SK-N-SH (cell line): Measurements from ENCODE around the gene ITIH1.

Source experiments
- NFIC ChIP-seq: IDR thresholded peaks from 2 replicates; pipeline ENCODE4 v1.4.0; 2012; ENCODE audit warnings: borderline replicate concordance
- SMC3 ChIP-seq: IDR thresholded peaks from 2 replicates; pipeline ENCODE4 v1.6.1; 2012; ENCODE audit warnings: low read depth, low read length, improper control_type of control experiment
- TAF1 ChIP-seq: IDR thresholded peaks from 2 replicates; pipeline ENCODE4 v1.6.1; 2012; ENCODE audit warnings: low read depth, mild to moderate bottlenecking, low read length, moderate library complexity, borderline replicate concordance
- YY1 ChIP-seq: IDR thresholded peaks from 2 replicates; pipeline ENCODE4 v1.4.0; 2012; ENCODE audit warnings: low read depth, mild to moderate bottlenecking
- TF ChIP-seq, protein P1 (sequence below): IDR thresholded peaks from 2 replicates; pipeline ENCODE4 v1.6.1; 2012; ENCODE audit warnings: mild to moderate bottlenecking, low read depth, low read length, moderate library complexity
- TF ChIP-seq, protein P2 (sequence below): IDR thresholded peaks from 2 replicates; pipeline ENCODE4 v1.4.0; 2012; ENCODE audit warnings: low read depth
- TF ChIP-seq, protein P3 (sequence below): fragments of 200-600 bp; sonication (generic); IDR thresholded peaks from 2 replicates; pipeline ENCODE4 v1.6.1; 2017; ENCODE audit warnings: antibody characterized with exemption, mild to moderate bottlenecking, moderate library complexity
- TF ChIP-seq, protein P4 (sequence below): IDR thresholded peaks from 2 replicates; pipeline ENCODE4 v1.4.0; 2012; ENCODE audit warnings: low read depth, borderline replicate concordance

- TF ChIP-seq, protein P1, sequence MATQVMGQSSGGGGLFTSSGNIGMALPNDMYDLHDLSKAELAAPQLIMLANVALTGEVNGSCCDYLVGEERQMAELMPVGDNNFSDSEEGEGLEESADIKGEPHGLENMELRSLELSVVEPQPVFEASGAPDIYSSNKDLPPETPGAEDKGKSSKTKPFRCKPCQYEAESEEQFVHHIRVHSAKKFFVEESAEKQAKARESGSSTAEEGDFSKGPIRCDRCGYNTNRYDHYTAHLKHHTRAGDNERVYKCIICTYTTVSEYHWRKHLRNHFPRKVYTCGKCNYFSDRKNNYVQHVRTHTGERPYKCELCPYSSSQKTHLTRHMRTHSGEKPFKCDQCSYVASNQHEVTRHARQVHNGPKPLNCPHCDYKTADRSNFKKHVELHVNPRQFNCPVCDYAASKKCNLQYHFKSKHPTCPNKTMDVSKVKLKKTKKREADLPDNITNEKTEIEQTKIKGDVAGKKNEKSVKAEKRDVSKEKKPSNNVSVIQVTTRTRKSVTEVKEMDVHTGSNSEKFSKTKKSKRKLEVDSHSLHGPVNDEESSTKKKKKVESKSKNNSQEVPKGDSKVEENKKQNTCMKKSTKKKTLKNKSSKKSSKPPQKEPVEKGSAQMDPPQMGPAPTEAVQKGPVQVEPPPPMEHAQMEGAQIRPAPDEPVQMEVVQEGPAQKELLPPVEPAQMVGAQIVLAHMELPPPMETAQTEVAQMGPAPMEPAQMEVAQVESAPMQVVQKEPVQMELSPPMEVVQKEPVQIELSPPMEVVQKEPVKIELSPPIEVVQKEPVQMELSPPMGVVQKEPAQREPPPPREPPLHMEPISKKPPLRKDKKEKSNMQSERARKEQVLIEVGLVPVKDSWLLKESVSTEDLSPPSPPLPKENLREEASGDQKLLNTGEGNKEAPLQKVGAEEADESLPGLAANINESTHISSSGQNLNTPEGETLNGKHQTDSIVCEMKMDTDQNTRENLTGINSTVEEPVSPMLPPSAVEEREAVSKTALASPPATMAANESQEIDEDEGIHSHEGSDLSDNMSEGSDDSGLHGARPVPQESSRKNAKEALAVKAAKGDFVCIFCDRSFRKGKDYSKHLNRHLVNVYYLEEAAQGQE: no peak
- TF ChIP-seq, protein P2, sequence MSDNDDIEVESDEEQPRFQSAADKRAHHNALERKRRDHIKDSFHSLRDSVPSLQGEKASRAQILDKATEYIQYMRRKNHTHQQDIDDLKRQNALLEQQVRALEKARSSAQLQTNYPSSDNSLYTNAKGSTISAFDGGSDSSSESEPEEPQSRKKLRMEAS: no peak
- TF ChIP-seq, protein P3, sequence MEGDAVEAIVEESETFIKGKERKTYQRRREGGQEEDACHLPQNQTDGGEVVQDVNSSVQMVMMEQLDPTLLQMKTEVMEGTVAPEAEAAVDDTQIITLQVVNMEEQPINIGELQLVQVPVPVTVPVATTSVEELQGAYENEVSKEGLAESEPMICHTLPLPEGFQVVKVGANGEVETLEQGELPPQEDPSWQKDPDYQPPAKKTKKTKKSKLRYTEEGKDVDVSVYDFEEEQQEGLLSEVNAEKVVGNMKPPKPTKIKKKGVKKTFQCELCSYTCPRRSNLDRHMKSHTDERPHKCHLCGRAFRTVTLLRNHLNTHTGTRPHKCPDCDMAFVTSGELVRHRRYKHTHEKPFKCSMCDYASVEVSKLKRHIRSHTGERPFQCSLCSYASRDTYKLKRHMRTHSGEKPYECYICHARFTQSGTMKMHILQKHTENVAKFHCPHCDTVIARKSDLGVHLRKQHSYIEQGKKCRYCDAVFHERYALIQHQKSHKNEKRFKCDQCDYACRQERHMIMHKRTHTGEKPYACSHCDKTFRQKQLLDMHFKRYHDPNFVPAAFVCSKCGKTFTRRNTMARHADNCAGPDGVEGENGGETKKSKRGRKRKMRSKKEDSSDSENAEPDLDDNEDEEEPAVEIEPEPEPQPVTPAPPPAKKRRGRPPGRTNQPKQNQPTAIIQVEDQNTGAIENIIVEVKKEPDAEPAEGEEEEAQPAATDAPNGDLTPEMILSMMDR: no peak
- TF ChIP-seq SMC3: no peak
- TF ChIP-seq, protein P4, sequence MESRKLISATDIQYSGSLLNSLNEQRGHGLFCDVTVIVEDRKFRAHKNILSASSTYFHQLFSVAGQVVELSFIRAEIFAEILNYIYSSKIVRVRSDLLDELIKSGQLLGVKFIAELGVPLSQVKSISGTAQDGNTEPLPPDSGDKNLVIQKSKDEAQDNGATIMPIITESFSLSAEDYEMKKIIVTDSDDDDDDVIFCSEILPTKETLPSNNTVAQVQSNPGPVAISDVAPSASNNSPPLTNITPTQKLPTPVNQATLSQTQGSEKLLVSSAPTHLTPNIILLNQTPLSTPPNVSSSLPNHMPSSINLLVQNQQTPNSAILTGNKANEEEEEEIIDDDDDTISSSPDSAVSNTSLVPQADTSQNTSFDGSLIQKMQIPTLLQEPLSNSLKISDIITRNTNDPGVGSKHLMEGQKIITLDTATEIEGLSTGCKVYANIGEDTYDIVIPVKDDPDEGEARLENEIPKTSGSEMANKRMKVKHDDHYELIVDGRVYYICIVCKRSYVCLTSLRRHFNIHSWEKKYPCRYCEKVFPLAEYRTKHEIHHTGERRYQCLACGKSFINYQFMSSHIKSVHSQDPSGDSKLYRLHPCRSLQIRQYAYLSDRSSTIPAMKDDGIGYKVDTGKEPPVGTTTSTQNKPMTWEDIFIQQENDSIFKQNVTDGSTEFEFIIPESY: no peak
- no peak for TF ChIP-seq YY1
- no peak for TF ChIP-seq TAF1
- TF ChIP-seq NFIC: no peak
Observed at GRCh38 chr3:52769786-52770455, 7.5 kb upstream of the ITIH1 start.
